Fibroblast of pulmonary artery (primary cell): ENCODE measurements around the gene NKD1.
A peak's percentile ranks its signal among the peaks of the same experiment; 100 is the strongest.

Source experiments
- DNase-seq: peaks from one replicate; pipeline ENCODE4 v3.0.0-alpha.2; 2010; ENCODE audit warnings: low read depth
- H3K4me3 ChIP-seq: replicated peaks from 2 replicates; pipeline ENCODE4 v1.5.1; 2011; ENCODE audit warnings: low read depth, mild to moderate bottlenecking, control low read depth, low read length, moderate library complexity
- TF ChIP-seq, protein P1 (sequence below): IDR thresholded peaks from 2 replicates; pipeline ENCODE4 v1.5.1; 2011; ENCODE audit warnings: mild to moderate bottlenecking, control low read depth, low read length, inconsistent platforms; ENCODE audit errors: missing control alignments

The NKD1 gene

DNA sequence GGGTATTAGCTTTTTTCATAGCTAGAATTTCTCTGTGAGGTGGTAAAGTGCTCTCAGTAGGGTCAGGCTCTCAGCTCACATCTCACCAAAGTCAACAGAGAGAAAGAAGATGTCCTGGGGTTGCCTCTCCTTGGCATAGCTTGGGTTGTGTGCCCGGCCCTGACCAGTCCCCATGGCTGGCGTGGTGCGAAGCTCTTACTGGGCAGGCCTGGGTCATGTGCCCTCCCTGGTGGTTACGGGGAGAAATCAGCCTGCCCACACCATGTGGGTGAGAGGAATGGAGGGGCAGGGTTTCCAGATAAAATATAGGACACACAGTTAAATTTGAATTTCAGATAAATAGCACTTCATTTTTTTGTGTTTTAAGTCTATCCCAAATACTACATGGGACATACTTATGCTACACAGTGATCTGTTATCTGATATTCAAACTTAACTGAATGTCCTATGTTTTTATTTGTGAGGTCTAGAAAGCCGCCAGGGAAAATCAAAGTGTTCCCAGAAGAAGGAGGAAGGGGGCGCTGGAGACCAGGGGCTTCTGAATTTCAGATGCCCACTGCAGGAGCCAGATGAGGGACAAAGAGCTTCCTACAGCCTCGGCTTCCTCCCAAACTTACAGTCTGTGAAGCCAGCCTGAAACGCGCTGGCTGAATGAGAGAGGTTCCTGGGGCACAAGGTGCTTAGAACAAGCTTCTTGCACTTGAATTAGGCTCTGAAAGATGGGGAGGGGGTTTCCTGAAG lies 45.4 kb downstream of the NKD1 start:
- DNase-seq, result peak; percentile 31
- no peak overlapping the region for H3K4me3 ChIP-seq
- TF ChIP-seq, protein P1, sequence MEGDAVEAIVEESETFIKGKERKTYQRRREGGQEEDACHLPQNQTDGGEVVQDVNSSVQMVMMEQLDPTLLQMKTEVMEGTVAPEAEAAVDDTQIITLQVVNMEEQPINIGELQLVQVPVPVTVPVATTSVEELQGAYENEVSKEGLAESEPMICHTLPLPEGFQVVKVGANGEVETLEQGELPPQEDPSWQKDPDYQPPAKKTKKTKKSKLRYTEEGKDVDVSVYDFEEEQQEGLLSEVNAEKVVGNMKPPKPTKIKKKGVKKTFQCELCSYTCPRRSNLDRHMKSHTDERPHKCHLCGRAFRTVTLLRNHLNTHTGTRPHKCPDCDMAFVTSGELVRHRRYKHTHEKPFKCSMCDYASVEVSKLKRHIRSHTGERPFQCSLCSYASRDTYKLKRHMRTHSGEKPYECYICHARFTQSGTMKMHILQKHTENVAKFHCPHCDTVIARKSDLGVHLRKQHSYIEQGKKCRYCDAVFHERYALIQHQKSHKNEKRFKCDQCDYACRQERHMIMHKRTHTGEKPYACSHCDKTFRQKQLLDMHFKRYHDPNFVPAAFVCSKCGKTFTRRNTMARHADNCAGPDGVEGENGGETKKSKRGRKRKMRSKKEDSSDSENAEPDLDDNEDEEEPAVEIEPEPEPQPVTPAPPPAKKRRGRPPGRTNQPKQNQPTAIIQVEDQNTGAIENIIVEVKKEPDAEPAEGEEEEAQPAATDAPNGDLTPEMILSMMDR, result peak; percentile 28

DNA sequence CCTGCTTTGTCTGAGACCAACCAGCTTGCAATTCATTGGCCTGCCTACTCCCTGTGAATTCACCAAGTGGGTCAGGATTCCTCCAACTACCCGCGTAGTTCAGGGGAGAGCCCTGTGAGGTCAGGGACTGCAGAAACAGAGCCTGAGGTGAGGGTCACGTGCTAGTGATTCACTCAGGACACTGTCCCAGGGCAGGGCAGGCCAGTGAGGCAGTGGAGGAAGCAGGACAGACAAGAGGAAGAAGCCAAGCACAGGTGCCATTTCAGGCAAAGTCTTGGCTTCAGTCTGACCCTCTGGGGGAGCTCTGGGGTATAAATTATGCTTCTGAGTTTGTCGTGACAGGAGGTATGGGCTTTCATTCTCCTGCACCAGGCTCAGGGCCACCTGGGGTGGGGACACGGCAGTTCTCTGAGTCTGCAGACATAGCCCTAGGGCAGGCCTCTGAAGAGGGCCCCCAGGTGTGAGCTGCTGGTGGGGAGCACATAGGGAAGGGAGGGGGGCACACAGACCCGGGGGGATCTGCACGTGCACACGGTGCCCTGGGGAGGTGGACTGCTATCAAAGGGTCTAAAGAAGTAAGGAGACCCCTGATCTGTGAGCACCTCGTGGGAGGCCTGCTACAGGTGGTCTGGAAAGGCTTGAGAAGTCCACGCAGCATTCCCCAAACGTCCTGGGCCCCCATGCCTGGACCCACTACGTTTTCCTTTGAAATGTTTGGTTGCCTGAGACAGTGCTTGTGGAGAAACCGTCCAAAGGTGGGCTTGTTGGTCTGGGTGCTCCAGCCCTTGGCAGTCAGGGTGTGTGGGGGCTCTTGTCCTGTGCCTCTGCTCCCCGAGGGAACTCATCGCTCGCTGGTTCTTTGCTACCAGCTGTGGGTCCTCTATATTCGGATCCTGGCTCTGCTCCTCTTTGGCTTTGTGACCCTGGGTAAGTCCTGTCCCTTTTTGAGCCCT lies 46.4 kb downstream of the NKD1 start:
- no peak for DNase-seq
- no peak overlapping the region for H3K4me3 ChIP-seq
- TF ChIP-seq, protein P1, result no peak

DNA sequence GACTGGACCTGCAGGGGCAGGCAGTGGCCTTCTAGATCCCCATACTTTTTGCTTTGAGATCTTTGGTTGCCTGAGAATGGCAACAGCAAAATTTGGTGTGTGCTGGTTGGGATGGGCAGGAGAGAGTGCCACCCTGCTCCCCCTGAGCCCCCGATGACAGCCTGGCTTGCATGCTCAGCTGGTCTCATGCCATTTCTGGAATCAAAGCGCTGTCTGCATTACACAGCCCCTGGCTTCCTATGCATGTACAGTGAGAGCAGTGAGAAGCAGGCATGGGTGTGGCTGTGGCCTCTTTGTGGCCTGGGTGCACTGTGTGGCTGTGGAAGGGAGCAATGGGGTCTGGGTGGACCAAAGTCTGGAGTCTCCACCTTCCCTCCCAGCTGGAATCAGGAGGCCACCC lies 47.7 kb downstream of the NKD1 start:
- TF ChIP-seq, protein P1, result no peak
- no peak for DNase-seq
- H3K4me3 ChIP-seq, result no peak overlapping the region

DNA sequence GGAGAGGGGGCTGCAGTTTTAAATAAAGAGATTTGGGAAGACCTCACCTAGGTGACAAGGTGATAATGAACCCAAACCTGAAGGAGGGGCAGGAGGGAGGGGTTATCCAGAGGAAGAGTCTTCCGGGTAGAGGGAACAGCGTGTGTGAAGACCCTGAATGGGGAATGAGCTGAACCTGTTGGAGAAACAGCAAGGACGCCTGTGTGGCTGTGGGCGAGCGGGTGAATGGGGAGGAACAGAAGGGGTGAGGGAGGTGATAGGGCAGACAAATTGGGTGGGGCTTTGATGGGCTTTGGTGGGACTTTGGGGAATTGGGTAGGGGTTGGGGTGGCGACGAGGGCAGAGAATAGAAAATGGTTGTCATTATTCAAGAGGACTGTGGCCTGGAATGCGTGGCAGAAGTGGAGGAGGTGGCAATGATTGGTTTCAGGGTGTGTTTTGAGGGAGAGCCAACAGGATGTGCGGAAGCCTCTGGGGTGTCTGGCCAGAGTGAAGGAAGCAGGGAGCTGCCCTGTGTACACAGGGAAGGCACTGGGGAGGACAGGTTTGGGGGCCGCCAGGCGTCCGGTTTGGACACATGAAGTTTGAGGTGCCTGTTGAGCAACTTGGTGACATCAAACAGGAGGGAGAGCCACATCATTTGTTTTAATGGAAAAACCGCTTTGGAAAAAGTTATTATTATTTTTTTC lies 48.7 kb downstream of the NKD1 start:
- DNase-seq, result no peak
- TF ChIP-seq, protein P1, result no peak
- no peak overlapping the region for H3K4me3 ChIP-seq

DNA sequence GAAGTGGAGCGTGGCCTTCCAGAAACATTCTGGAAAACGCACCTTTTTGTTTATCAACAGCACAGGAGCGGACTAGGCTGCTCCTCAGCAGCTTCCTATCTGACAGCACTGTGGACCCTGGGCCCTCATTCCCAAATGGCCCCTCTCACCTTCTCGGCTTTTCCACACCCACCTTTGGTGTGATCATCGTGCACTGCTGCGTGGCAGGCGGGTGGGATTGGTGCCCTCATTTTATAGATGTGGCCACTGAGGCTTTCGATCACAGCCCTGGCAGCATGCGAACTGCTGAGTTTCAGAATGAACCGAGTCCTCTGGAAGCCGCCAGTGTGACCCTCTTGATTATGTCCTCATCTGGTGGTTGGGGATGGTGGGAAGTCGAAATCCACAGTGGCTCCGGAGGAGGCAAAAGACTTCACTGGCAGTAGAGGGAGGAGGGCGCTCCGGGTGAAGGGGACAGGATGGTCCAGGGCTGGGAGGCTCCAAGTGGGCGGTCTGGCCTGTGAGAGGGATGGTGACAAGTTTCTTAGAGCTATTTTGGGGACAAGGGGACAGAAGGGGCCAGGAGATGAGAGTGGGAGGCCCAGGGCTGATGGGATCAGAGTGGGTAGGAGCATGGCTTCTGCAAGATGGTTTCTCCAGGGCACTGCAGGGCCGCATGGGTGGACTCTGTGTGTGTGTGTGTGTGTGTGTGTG lies 49.5 kb downstream of the NKD1 start:
- no peak overlapping the region for H3K4me3 ChIP-seq
- TF ChIP-seq, protein P1, result no peak

DNA sequence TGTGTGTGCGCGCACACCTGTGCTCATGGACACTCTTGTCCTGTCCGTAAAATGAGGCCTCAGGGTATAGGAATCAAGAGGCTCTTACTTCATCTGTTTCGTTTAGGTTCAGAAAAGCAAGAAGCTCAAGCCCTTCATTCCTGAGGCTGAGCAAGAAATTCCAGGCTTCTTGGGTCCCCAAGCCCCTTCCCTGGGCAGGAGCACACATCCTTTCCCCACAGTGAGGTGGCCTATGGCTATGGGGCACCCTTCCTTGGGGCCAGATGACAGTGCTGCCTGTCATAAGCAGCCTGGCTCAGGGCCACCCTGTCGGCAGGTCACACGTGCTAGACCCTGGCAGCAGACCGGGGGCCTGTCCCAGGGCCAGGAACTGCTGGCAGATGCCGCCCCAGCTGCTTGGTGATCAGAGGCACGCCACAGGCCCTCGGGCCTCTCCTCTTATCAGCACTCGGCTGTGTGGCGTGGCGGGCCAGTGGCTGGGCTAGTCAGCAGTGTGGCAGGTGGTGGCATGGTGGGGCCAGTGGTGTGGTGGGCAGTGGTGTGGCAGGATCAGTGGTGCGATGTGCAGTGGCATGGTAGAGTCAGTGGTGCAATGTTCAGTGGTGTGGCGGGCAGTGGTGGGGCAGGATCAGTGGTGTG lies 50.2 kb downstream of the NKD1 start:
- no peak overlapping the region for H3K4me3 ChIP-seq
- DNase-seq, result no peak
- TF ChIP-seq, protein P1, result no peak

More for the DNA sequence above, 49.5 kb downstream of the NKD1 start:
- DNase-seq, result no peak
